Hepatocyte (in vitro differentiated cells): ENCODE measurements around the gene CD177. TPM values are rescaled to one million over a fixed set of nuclear protein-coding genes. Genes with fewer than 3 reads are reported as not detected.

Source experiments
- DNase-seq: peaks from one replicate; pipeline ENCODE4 v3.0.0-alpha.2; 2016; ENCODE audit warnings: low spot score
- H2AFZ ChIP-seq: fragments of 200-600 bp; sonication (generic); 2 replicates; pipeline ENCODE4 v1.6.0; 2016; ENCODE audit warnings: antibody characterized with exemption, mild to moderate bottlenecking
- H3K27ac ChIP-seq: fragments of 200-600 bp; sonication (generic); 2 replicates; pipeline ENCODE4 v1.5.1; 2016; ENCODE audit warnings: mild to moderate bottlenecking
- H3K27me3 ChIP-seq: fragments of 200-600 bp; sonication (generic); 2 replicates; pipeline ENCODE4 v1.6.1; 2016
- H3K36me3 ChIP-seq: fragments of 200-600 bp; sonication (generic); replicated peaks from 2 replicates; pipeline ENCODE4 v1.5.1; 2016; ENCODE audit warnings: low read depth; ENCODE audit not compliant: insufficient read depth
- H3K4me1 ChIP-seq: fragments of 200-600 bp; sonication (generic); 2 replicates; pipeline ENCODE4 v1.5.1; 2016; ENCODE audit warnings: mild to moderate bottlenecking, moderate library complexity; ENCODE audit not compliant: insufficient read depth
- H3K4me2 ChIP-seq: fragments of 200-600 bp; sonication (generic); 2 replicates; pipeline ENCODE4 v1.6.0; 2016
- H3K4me3 ChIP-seq: fragments of 200-600 bp; sonication (generic); 2 replicates; pipeline ENCODE4 v1.5.1; 2016; ENCODE audit warnings: mild to moderate bottlenecking
- H3K79me2 ChIP-seq: fragments of 200-600 bp; sonication (generic); 2 replicates; pipeline ENCODE4 v1.6.0; 2017; ENCODE audit warnings: mild to moderate bottlenecking
- H3K9me2 ChIP-seq: fragments of 200-600 bp; sonication (generic); replicated peaks from 2 replicates; pipeline ENCODE4 v1.6.0; 2017; ENCODE audit warnings: mild to moderate bottlenecking; ENCODE audit not compliant: insufficient read depth
- H3K9me3 ChIP-seq: fragments of 200-600 bp; sonication (generic); 2 replicates; pipeline ENCODE4 v1.5.1; 2016; ENCODE audit warnings: low read depth, mild to moderate bottlenecking
- H4K20me1 ChIP-seq: fragments of 200-600 bp; sonication (generic); 2 replicates; pipeline ENCODE4 v1.6.0; 2016; ENCODE audit warnings: mild to moderate bottlenecking; ENCODE audit not compliant: insufficient read depth, poor library complexity, severe bottlenecking
- EZH2 ChIP-seq: fragments of 200-600 bp; sonication (generic); IDR thresholded peaks from 2 replicates; pipeline ENCODE4 v1.6.1; 2016; ENCODE audit warnings: antibody characterized with exemption, mild to moderate bottlenecking, borderline replicate concordance
- EZH2phosphoT487 ChIP-seq: fragments of 200-600 bp; sonication (generic); IDR thresholded peaks from one replicate; pipeline ENCODE4 v1.6.1; 2018; ENCODE audit warnings: antibody characterized with exemption, mild to moderate bottlenecking, low read depth, moderate library complexity; ENCODE audit not compliant: unreplicated experiment, severe bottlenecking
- WGBS: methylation state at CpG from one replicate; pipeline ENCODE4 v1.1.6; 2016; ENCODE audit warnings: low lambda C conversion rate; ENCODE audit errors: missing lambda C conversion rate; 5-methylcytosine and 5-hydroxymethylcytosine counted together
- polyA plus RNA-seq: library from polyadenylated mRNA; unstranded; fragments of >200 nt; fragmentation: Nextera tagmentation; extraction: Ambion mirVana; gene quantifications from 2 replicates; pipeline ENCODE4 v1.2.1, GENCODE V29; 2016
- total RNA-seq: library from RNA; depleted of rRNA; stranded (reverse); fragments of >200 nt; gene quantifications from 2 replicates; pipeline ENCODE4 v1.2.3, GENCODE V29; 2014
- TF ChIP-seq, protein P1 (sequence below): fragments of 200-600 bp; sonication (generic); IDR thresholded peaks from 2 replicates; pipeline ENCODE4 v1.5.1; 2016; ENCODE audit warnings: antibody characterized with exemption, mild to moderate bottlenecking; ENCODE audit not compliant: poor library complexity

CD177 gene
- total and polyA plus RNA-seq, 2 experiments from 2014 or later = 0.30 TPM; not detected in 1

DNA sequence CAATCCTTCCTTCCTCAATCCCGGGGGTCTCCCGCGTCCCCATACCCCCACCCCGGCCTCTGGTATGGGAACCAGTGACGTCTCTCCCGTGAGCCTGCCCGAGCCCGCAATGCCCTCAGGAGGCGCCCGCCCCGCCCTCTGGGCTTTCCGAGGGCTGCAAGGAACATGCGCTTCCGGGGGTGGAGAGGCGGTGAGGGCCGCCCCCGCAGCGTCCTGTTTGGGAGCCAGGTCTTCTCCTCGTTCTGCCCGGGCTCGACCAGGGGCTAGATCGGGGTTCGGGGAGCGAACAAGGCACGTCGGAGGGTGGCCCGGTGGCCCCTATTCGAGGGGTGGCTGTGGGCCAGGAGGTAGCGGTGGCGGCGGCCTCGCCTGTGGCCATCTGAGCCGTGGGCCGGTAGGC, 54.6 kb downstream of the CD177 start:
- Histone ChIP-seq H3K79me2 (no peaks in the 10 kb centered on the region), H3K9me2 (no peaks in the 10 kb centered on the region), H3K27me3 (no peaks in the 10 kb centered on the region), H4K20me1 (no peaks in the 10 kb centered on the region), H3K36me3 (no peaks in the 10 kb centered on the region), H2AFZ (no peak overlapping the region), H3K4me3 (no peak overlapping the region), H3K9me3 (no peaks in the 10 kb centered on the region), H3K27ac (no peak overlapping the region), H3K4me2 (no peak overlapping the region), H3K4me1 (no peaks in the 10 kb centered on the region)
- TF ChIP-seq, protein P1, sequence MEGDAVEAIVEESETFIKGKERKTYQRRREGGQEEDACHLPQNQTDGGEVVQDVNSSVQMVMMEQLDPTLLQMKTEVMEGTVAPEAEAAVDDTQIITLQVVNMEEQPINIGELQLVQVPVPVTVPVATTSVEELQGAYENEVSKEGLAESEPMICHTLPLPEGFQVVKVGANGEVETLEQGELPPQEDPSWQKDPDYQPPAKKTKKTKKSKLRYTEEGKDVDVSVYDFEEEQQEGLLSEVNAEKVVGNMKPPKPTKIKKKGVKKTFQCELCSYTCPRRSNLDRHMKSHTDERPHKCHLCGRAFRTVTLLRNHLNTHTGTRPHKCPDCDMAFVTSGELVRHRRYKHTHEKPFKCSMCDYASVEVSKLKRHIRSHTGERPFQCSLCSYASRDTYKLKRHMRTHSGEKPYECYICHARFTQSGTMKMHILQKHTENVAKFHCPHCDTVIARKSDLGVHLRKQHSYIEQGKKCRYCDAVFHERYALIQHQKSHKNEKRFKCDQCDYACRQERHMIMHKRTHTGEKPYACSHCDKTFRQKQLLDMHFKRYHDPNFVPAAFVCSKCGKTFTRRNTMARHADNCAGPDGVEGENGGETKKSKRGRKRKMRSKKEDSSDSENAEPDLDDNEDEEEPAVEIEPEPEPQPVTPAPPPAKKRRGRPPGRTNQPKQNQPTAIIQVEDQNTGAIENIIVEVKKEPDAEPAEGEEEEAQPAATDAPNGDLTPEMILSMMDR = no peak
- TF ChIP-seq EZH2phosphoT487 (no peak), EZH2 (no peak)
- 93% methylated on average over 27 of the region's 34 CpGs for WGBS
- DNase-seq = no peak

DNA sequence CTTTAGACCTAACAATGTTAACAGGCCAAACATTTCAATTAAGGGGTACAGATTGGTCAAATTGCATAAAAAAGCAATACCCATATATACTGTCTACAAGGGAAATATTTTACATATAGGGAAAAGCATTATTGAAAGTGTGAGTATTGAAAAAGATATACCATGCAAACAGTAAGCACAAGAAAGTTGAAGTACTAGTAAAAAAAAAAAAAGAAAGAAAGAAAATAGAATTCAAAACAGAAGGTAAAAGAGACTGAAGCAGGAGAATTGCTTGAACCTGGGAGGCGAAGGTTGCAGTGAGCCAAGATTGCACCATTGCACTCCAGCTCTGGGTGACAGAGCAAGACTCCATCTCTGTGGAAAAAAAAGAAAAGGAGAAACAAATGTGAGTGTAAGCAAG, 55.9 kb downstream of the CD177 start:
- Histone ChIP-seq H3K4me2 (no peak overlapping the region), H4K20me1 (no peaks in the 10 kb centered on the region)
- WGBS = 91% methylated on average over 1 of the region's 1 CpG

DNA sequence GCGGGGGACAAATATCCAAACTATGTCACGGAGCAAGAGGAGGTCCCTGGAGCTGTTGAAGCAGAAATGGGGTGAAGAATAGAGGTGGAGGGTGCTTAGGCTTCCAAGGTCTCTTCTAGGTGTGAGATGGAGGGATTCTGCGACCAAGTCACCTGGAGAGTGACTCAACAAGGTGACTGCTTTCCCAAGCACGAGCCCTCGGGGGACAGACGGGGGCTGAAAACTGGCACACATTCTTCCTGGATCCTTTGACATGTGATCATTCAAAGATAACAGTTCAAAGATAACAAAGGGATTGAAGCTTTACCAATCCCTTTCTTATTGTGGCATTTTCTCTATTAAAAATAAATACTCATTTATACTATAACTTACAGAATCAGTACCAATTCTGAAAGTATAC, 59.0 kb downstream of the CD177 start:
- Histone ChIP-seq H3K9me2 (no peaks in the 10 kb centered on the region), H3K4me1 (no peaks in the 10 kb centered on the region), H3K4me3 (no peak overlapping the region), H3K79me2 (no peaks in the 10 kb centered on the region), H3K27ac (no peak overlapping the region), H3K27me3 (no peaks in the 10 kb centered on the region), H3K36me3 (no peaks in the 10 kb centered on the region), H3K4me2 (no peak overlapping the region), H4K20me1 (no peaks in the 10 kb centered on the region), H3K9me3 (no peaks in the 10 kb centered on the region), H2AFZ (no peak overlapping the region)
- TF ChIP-seq EZH2phosphoT487 (no peak), EZH2 (no peak)
- TF ChIP-seq, protein P1 = no peak
- DNase-seq = no peak
- 80% methylated on average over 6 of the region's 6 CpGs for whole genome bisulfite sequencing

More for the DNA sequence above, 55.9 kb downstream of the CD177 start:
- no peaks in the 10 kb centered on the region for H3K79me2 ChIP-seq
- no peaks in the 10 kb centered on the region for H3K4me1 ChIP-seq
- DNase-seq = no peak
- TF ChIP-seq EZH2 = no peak
- no peak for TF ChIP-seq EZH2phosphoT487
- TF ChIP-seq, protein P1 = no peak
- H3K4me3 ChIP-seq = no peak overlapping the region
- no peaks in the 10 kb centered on the region for H3K9me2 ChIP-seq
- no peaks in the 10 kb centered on the region for H3K36me3 ChIP-seq
- no peaks in the 10 kb centered on the region for H3K27me3 ChIP-seq
- H3K9me3 ChIP-seq = no peaks in the 10 kb centered on the region
- H2AFZ ChIP-seq = no peak overlapping the region
- no peak overlapping the region for H3K27ac ChIP-seq

Other genes with a start within 250 kb of the CD177 start
- 0.27 and 0.60 TPM in 2 replicates for gene PSG5, start 167.2 kb upstream of the CD177 start, total RNA-seq
- 0.23 TPM in 1 of 2 replicates, not detected in the other for gene PSG5, start 167.2 kb upstream of the CD177 start, polyA plus RNA-seq
- not detected in 2 replicates for gene PSG4, start 148.0 kb upstream of the CD177 start, total RNA-seq
- gene PSG4, start 148.0 kb upstream of the CD177 start, polyA plus RNA-seq = not detected in 2 replicates
- gene PSG9, start 84.2 kb upstream of the CD177 start, total RNA-seq = 0.17 TPM in 1 of 2 replicates, not detected in the other
- not detected in 2 replicates for gene PSG9, start 84.2 kb upstream of the CD177 start, polyA plus RNA-seq
- gene TEX101, start 61.2 kb downstream of the CD177 start, total RNA-seq = not detected in 2 replicates
- gene TEX101, start 61.2 kb downstream of the CD177 start, polyA plus RNA-seq = not detected in 2 replicates
- 4.6 and 4.8 TPM in 2 replicates for gene LYPD3, start 111.9 kb downstream of the CD177 start, total RNA-seq
- 13.2 and 13.5 TPM in 2 replicates for gene LYPD3, start 111.9 kb downstream of the CD177 start, polyA plus RNA-seq
- gene PHLDB3, start 151.1 kb downstream of the CD177 start, total RNA-seq = 22.2 and 24.9 TPM in 2 replicates
- gene PHLDB3, start 151.1 kb downstream of the CD177 start, polyA plus RNA-seq = 23.4 and 29.0 TPM in 2 replicates
- 42.1 and 49.9 TPM in 2 replicates for gene ETHE1, start 173.5 kb downstream of the CD177 start, total RNA-seq
- gene ETHE1, start 173.5 kb downstream of the CD177 start, polyA plus RNA-seq = 47.0 and 65.1 TPM in 2 replicates
- 0.84 TPM in 1 of 2 replicates, not detected in the other for gene ZNF575, start 179.5 kb downstream of the CD177 start, total RNA-seq
- gene ZNF575, start 179.5 kb downstream of the CD177 start, polyA plus RNA-seq = 3.1 and 6.8 TPM in 2 replicates
- 27.8 and 34.3 TPM in 2 replicates for gene XRCC1, start 221.8 kb downstream of the CD177 start, total RNA-seq
- gene XRCC1, start 221.8 kb downstream of the CD177 start, polyA plus RNA-seq = 27.3 and 27.8 TPM in 2 replicates
- gene PINLYP, start 222.1 kb downstream of the CD177 start, total RNA-seq = 4.7 and 11.4 TPM in 2 replicates
- 4.5 and 4.6 TPM in 2 replicates for gene PINLYP, start 222.1 kb downstream of the CD177 start, polyA plus RNA-seq
- gene IRGQ, start 242.4 kb downstream of the CD177 start, total RNA-seq = 26.0 and 26.2 TPM in 2 replicates
- 9.6 and 14.4 TPM in 2 replicates for gene IRGQ, start 242.4 kb downstream of the CD177 start, polyA plus RNA-seq
- gene ZNF576, start 242.9 kb downstream of the CD177 start, total RNA-seq = 12.8 and 16.2 TPM in 2 replicates
- 16.1 and 18.1 TPM in 2 replicates for gene ZNF576, start 242.9 kb downstream of the CD177 start, polyA plus RNA-seq